Fibroblast of lung (primary cell): ENCODE results near the gene ACVR1B. TPM values are rescaled to one million over a fixed set of nuclear protein-coding genes. Genes with fewer than 3 reads are reported as not detected.

Experiments used
- DNase-seq, 2 donors: peaks; one replicate each; pipeline versions ENCODE4 v3.0.0 to v3.0.0-alpha.2; 2010; ENCODE audit warnings: low read depth in 2 of 2
- H2AFZ ChIP-seq: 2 replicates; pipeline ENCODE4 v1.5.1; 2012; ENCODE audit warnings: low read length, control low read depth, inconsistent platforms
- H3K27ac ChIP-seq: 2 replicates; pipeline ENCODE4 v1.5.1; 2011; ENCODE audit warnings: low read length, control low read depth; ENCODE audit not compliant: insufficient read depth
- H3K27me3 ChIP-seq: 2 replicates; pipeline ENCODE4 v1.5.1; 2011; ENCODE audit warnings: mild to moderate bottlenecking, low read length; ENCODE audit not compliant: control insufficient read depth, insufficient read depth
- H3K36me3 ChIP-seq: 2 replicates; pipeline ENCODE4 v1.5.1; 2011; ENCODE audit warnings: low read length; ENCODE audit not compliant: control insufficient read depth, insufficient read depth
- H3K4me1 ChIP-seq: 2 replicates; pipeline ENCODE4 v1.5.1; 2011; ENCODE audit warnings: low read length; ENCODE audit not compliant: control insufficient read depth, insufficient read depth; ENCODE audit errors: extremely low read depth
- H3K4me2 ChIP-seq: 2 replicates; pipeline ENCODE4 v1.5.1; 2011; ENCODE audit warnings: low read length, control low read depth; ENCODE audit not compliant: insufficient read depth; ENCODE audit errors: extremely low read depth
- H3K4me3 ChIP-seq, 4 experiments: fragments of 200-600 bp in 1 of 4; sonication (generic) in 1 of 4; replicated peaks in 1 of 4; 2 replicates each; pipeline ENCODE4 v1.5.1; 2011 to 2016; ENCODE audit warnings: low read length in 4 of 4, low read depth in 3 of 4, mild to moderate bottlenecking in 3 of 4, control low read depth in 2 of 4, inconsistent platforms in 1 of 4, mixed read lengths in 1 of 4; ENCODE audit not compliant: insufficient read depth in 1 of 4; ENCODE audit errors: control extremely low read depth in 1 of 4
- H3K79me2 ChIP-seq: 2 replicates; pipeline ENCODE4 v1.5.1; 2012; ENCODE audit warnings: mild to moderate bottlenecking, low read length, inconsistent platforms; ENCODE audit not compliant: control insufficient read depth, insufficient read depth
- H3K9ac ChIP-seq: 2 replicates; pipeline ENCODE4 v1.5.1; 2011; ENCODE audit warnings: mild to moderate bottlenecking, low read length, control low read depth; ENCODE audit not compliant: insufficient read depth
- H3K9me3 ChIP-seq: 2 replicates; pipeline ENCODE4 v1.5.1; 2012; ENCODE audit warnings: low read depth, low read length; ENCODE audit not compliant: control insufficient read depth, insufficient read depth
- H4K20me1 ChIP-seq: 2 replicates; pipeline ENCODE4 v1.5.1; 2011; ENCODE audit warnings: low read length; ENCODE audit not compliant: control insufficient read depth, insufficient read depth; ENCODE audit errors: extremely low read depth
- EZH2 ChIP-seq: IDR thresholded peaks from 2 replicates; pipeline ENCODE4 v1.5.1; 2012; ENCODE audit warnings: low read length, control low read depth, mild to moderate bottlenecking; ENCODE audit errors: missing control alignments
- polyA plus RNA-seq, 2 donors: library from polyadenylated mRNA; depleted of rRNA in 1 of 2; stranded (reverse) in 1 of 2; unstranded in 1 of 2; fragments of >200 nt; gene quantifications; 2 replicates each; pipeline ENCODE4 v1.2.1, GENCODE V29; 2011 to 2012; ENCODE audit warnings: missing spikeins in 1 of 2
- total RNA-seq: library from RNA; depleted of rRNA; stranded (reverse); fragments of >200 nt; gene quantifications from 2 replicates; pipeline ENCODE4 v1.2.1, GENCODE V29; 2014
- TF ChIP-seq, protein P1 (sequence below), 2 donors: IDR thresholded peaks in 1 of 2; conservative IDR thresholded peaks in 1 of 2; 1 replicate in 1 of 2; 2 replicates in 1 of 2; pipeline ENCODE4 v1.5.1; 2011 to 2012; ENCODE audit warnings: low read length in 2 of 2, control low read depth in 1 of 2, inconsistent platforms in 1 of 2, low read depth in 1 of 2, mild to moderate bottlenecking in 1 of 2

The ACVR1B gene
- total and polyA plus RNA-seq, 2 donors (not counting 1 experiment from before 2014, with no cell fraction given): 12.4 to 13.6 TPM

GRCh38 chr12:52010692-52011601 lies 59.4 kb downstream of the ACVR1B start:
- no peak for DNase-seq
- H3K27ac ChIP-seq: peak overlapping the region; percentile 45
- H3K4me1 ChIP-seq: peaks cover 7% of the 10 kb centered on the region
- peak overlapping the region in 3 of 4 experiments; percentile 6 to 50 (median 39) for H3K4me3 ChIP-seq
- peaks cover 12% of the 10 kb centered on the region for H3K27me3 ChIP-seq
- no peaks in the 10 kb centered on the region for H3K79me2 ChIP-seq
- H3K9me3 ChIP-seq: no peaks in the 10 kb centered on the region
- H3K36me3 ChIP-seq: no peaks in the 10 kb centered on the region
- peak overlapping the region; percentile 51 for H2AFZ ChIP-seq
- H4K20me1 ChIP-seq: no peaks in the 10 kb centered on the region
- peak overlapping the region; percentile 57 for H3K4me2 ChIP-seq
- H3K9ac ChIP-seq: no peak overlapping the region
- TF ChIP-seq EZH2: no peak
- TF ChIP-seq, protein P1, sequence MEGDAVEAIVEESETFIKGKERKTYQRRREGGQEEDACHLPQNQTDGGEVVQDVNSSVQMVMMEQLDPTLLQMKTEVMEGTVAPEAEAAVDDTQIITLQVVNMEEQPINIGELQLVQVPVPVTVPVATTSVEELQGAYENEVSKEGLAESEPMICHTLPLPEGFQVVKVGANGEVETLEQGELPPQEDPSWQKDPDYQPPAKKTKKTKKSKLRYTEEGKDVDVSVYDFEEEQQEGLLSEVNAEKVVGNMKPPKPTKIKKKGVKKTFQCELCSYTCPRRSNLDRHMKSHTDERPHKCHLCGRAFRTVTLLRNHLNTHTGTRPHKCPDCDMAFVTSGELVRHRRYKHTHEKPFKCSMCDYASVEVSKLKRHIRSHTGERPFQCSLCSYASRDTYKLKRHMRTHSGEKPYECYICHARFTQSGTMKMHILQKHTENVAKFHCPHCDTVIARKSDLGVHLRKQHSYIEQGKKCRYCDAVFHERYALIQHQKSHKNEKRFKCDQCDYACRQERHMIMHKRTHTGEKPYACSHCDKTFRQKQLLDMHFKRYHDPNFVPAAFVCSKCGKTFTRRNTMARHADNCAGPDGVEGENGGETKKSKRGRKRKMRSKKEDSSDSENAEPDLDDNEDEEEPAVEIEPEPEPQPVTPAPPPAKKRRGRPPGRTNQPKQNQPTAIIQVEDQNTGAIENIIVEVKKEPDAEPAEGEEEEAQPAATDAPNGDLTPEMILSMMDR (conservative IDR thresholded peaks at IDR 0.05 in 1 of 2, IDR thresholded peaks at IDR 0.05 in 1 of 2; ENCODE audit: low read depth in 1 of 2, low read length in 2 of 2): no peak

DNA sequence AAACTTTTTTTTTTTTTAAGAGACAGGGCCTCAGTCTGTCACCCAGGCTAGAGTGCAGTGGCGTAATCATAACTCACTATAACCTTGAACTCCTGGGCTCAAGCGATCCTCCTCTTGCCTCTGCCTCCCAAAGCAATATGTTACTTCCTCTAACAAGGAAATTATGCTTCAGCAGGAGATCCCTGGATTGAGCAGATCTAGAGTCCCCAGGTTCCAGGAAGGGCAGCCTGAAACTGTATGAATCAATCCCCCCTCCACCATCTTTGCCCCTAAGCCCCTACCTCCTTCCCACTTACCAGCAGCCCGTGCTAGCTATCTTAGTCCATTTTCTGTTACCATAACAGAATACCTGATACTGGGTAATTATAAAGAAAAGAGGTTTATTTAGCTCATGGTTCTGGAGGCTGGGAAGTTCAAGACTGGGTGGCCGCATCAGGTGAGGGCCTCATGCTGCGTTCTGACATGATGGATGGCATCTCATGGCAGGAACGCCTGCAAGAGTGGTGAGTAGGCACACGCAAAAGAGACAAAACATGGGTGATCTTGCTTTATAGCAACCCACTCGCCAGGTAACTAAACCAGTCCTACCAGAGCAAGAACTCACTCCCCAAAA lies 60.2 kb downstream of the ACVR1B start:
- H3K27me3 ChIP-seq: peaks cover 7% of the 10 kb centered on the region
- TF ChIP-seq EZH2: no peak
- TF ChIP-seq, protein P1 (conservative IDR thresholded peaks at IDR 0.05 in 1 of 2, IDR thresholded peaks at IDR 0.05 in 1 of 2; ENCODE audit: low read depth in 1 of 2, low read length in 2 of 2): no peak

DNA sequence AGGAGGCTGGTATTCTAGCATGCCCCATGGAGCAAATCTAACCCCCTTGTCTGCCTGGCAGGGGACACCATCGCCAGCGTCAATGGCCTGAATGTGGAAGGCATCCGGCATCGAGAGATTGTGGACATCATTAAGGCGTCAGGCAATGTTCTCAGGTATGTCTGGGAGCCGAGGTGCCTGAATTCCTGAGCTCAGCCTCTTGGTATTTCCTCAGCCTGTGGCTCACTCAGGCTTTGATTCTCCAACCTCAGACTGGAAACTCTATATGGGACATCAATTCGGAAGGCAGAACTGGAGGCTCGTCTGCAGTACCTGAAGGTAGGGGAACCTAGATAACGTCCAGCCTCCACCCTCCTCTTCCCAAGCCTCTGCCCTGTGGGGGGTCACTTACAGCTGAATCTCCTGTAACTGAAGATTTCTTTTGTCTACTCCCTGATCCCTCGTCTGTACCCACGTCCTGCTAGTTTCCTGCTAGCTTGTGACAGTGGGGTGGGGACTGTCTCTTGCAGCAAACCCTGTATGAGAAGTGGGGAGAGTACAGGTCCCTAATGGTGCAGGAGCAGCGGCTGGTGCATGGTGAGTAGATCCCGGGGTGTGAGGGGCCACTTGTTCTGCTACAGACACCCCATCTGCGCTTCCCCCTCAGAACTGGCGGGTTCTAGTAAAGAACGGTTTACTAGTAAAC lies 62.3 kb downstream of the ACVR1B start:
- Histone ChIP-seq H3K9ac (no peak overlapping the region), H2AFZ (no peak overlapping the region), H3K27ac (no peak overlapping the region), H3K79me2 (no peaks in the 10 kb centered on the region), H3K9me3 (no peaks in the 10 kb centered on the region), H3K4me2 (no peak overlapping the region), H3K4me3 (no peak overlapping the region), H3K36me3 (no peaks in the 10 kb centered on the region), H4K20me1 (no peaks in the 10 kb centered on the region), H3K4me1 (peaks cover 7% of the 10 kb centered on the region), H3K27me3 (no peaks in the 10 kb centered on the region)
- no peak for DNase-seq
- TF ChIP-seq EZH2: no peak
- TF ChIP-seq, protein P1 (conservative IDR thresholded peaks at IDR 0.05 in 1 of 2, IDR thresholded peaks at IDR 0.05 in 1 of 2; ENCODE audit: low read depth in 1 of 2, low read length in 2 of 2): no peak

More for the DNA sequence above, 60.2 kb downstream of the ACVR1B start:
- H3K4me1 ChIP-seq: peaks cover 7% of the 10 kb centered on the region
- H3K4me2 ChIP-seq: no peak overlapping the region
- no peaks in the 10 kb centered on the region for H3K36me3 ChIP-seq
- no peaks in the 10 kb centered on the region for H4K20me1 ChIP-seq
- H2AFZ ChIP-seq: no peak overlapping the region
- H3K9ac ChIP-seq: no peak overlapping the region
- H3K4me3 ChIP-seq: no peak overlapping the region
- no peaks in the 10 kb centered on the region for H3K79me2 ChIP-seq
- H3K9me3 ChIP-seq: no peaks in the 10 kb centered on the region
- H3K27ac ChIP-seq: no peak overlapping the region
- no peak for DNase-seq
